GM19099 (cell line): ENCODE measurements around the gene LRRC27.

Source experiments
- POLR2A ChIP-seq: IDR thresholded peaks from 3 replicates; pipeline ENCODE4 v1.6.1; 2011; ENCODE audit warnings: low read depth; ENCODE audit not compliant: insufficient read length; ENCODE audit errors: extremely low read depth

LRRC27 gene

DNA sequence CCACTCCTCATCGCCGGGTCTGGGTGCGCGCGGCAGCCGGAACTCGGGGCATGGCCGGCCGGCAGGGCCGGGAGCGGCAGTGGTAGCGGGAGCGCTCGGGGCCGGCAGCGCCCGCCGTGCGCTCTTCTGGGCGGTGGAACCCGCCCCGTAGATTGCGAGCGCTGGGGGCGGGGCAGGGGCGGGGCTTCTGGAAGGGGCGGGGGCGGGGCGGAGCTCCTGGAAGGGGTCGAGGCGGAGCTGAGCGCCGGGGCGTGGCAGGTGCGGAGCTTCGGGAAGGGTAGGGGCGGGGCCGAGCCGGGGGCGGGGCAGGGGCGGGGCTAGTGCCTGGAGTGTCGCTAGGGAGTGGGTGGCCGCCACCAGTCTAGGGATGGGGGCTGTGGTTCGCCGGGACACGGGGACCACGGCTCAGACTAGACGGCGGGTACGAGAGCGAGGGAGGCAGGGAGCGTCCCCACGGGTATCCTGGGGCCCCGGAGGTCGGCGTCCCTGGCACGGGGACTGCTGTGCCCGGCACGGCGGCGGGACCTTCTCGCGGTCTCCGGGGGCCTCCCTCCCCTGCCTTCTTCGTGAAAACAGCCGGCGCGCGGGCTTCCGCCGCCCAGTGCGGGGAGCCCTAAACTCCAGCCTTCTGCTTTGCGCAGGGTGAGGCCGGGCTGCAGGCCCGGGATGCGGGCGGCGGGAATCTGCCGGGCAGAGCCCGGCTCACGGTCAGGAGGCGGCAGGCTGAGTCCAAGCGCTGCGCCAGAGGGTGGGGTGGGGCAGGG is 24.0 kb upstream of the LRRC27 start, which contains the start of gene STK32C:
Gene STK32C (minus strand): TSS at position 128 of the 764 bp plus-strand sequence. CDS start 117 bp downstream, at position 11.
- TF ChIP-seq POLR2A, result peak; percentile 6

DNA sequence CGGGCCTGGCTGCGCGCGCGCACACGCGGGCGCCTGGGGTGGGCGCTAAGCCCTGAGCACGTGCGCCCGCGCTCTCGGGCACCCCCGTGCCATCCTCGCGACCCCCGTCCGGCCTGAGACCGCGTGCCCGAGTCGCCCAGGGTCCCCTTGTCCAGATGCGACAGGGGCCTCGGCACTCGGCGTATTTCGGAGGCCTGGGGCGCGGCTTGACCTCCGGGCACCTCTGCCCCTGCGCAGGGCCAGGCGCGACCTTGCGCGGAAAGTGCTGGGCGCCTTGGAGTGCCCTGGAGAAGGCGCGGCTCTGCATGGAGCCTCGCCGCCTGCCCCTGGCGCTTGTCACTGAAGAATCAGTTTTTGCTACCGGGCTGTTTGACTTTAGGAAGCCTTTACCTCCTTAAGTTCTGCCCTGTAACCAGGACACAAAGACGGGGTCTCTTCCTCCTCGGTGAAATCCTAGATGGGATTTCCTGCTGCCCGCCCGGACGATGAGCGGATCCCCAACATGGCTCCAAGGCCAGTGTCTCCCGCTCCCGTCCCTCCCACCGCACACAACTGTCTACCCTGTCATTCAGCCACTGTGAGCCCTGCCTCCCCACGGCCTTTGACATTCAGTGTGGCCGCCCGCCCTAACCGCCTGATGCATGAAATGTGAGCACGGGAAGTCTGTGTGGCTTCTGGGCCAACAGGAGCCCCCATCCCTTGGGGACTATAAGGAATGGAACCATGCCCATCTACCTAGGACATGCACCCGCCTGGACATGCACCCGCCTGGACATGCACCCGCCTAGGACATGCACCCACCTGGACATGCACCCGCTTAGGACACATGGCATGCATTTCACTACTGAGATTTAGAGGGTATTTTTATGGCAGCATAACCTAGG is 23.2 kb upstream of the LRRC27 start:
- no peak for TF ChIP-seq POLR2A

DNA sequence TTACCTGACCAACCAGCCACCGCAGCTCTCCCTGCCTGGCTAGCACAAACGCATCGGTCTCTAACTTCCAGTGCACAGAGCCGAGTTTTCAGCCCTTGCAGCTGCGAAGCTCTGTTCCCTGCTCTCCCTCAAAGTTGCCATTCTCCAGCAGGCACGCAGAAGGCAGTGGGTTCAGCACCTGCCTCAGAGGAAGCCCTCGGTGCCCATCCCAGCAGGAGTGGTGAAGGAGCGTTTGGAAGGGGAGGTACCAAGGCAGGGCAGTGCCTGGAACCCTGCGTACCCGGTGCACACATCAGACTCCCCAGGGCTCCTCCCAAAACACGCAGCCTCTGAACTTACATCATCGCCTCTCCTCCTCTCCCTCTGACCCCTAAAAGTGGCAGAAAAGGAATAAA is 22.5 kb upstream of the LRRC27 start:
- no peak for TF ChIP-seq POLR2A

DNA sequence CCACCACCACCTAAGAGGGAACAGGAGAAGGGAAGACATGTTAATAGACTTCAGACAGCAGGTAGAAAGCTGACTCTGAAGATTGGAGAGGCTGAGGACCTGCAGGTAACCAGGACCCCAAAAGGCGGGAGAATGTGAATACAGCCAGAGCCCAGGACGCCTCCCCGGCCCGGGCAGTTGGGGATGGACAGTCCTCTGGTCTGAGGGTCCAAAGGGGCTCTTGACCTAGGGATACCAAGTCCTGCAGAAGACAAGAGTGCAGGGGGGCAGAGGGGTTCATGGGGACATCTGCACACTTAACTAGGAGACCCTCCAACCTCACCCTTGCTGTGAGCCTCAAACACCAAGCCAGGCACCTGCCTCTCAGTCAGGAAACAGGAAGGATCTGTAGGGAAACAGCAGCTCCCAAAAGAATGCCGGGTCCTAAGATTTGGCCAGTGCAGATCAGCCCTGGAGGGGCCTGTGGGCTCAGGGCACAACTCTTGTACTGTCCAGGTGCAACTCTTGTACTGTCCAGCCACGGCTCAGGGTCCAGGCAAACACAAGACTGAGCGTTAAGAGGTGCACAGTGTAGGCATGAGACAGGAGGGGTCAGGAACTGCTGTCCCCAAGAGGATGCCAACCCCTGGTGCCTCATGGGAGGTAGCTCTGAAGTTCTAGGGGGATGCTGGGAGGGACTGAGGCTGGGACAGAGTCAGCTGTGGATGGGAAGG is 22.0 kb upstream of the LRRC27 start:
- no peak for TF ChIP-seq POLR2A

DNA sequence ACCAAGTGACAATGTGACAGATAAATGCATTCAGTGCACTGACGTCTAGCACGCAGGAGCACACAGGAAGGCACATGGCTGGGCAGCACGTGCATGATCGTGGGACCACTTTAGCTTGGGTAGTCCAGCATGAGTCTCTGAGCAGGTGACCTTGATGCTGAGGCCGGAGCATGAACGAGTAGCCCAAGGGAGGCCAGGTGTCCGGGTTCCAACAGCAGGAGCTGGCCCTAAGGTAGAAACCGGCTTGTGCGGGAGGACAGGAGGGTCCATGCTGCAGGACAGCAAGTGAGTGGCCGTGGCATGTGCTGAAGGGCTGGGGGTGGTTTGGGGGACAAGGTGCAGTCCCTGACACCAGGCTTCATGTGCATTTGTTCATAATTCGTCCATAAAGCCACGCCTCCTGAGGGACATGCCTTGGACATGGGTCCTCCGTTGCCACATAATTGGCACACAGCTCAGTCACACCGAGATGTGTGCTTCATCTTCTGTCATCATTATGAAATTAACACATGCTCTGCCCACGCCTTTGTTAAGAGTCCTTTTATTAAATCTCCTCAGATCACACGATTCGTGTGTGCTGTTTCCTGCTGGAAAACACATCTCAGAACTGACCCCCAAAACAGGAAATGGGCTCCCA is 21.2 kb upstream of the LRRC27 start:
- TF ChIP-seq POLR2A, result no peak

DNA sequence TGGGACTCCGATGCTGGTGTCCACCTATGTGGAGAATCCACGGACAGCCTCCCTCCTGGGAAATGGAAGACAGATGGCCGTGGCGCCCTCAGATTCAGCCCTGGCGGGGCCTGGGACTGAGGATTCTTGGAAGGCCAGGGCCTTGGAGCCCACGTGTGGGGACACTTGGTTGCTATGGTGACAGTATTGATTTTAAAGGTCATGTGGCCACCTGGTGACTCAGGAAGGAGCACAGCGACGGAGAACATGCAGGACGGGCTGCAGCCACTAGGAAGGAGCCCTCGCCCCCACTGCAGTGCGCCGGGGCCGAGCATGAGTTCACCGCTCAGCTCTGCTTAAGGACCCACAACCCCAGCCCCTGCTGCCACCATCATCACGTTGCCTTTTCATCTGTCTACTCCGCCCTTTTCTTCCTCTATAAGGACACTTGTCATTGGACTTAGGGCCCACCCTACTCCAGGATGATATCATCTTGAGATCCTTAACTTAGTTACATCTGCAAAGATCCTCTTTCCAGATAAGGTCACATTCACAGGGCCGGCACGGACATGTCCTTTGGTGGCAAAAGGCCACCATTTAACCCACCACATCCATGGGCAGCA is 20.6 kb upstream of the LRRC27 start:
- TF ChIP-seq POLR2A, result no peak

DNA sequence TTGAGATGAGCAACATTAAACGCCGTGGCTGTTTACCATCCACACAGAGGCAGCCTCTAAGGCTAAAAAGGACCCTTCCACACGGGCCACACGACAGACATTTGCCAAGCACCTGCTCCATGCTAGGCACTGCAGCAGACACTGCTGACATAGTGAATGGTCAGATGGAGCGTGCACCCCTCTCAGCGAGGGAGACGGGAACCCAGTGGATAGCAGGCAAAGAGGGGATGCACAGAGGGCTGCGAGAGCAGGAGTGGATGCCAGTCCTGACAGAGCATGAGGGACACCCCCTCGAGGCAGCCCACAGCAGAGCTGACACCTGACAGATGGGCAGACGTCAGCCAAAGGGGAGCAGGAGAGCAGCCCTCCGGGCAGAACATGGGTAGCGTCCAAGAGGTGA is 18.7 kb upstream of the LRRC27 start:
- TF ChIP-seq POLR2A, result no peak

DNA sequence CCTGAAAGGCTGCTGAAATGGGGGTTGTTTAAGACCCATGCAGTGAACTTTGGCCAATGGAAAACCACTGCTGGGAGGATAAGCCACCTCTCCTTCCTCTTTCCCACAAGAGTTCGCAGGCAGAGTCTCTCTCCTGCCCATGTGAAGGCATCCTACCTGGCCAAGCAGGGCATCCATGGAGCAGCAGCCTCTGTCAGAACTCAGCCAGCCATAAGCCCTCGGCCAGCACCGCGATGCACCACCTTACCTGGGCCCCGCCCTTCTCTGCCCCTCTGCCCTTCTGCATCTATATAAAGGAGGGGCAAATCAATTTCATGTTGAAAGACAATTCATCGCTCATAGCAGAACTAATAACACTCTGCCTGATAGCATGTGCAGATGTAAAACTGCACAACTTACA is 18.1 kb upstream of the LRRC27 start:
- no peak for TF ChIP-seq POLR2A

DNA sequence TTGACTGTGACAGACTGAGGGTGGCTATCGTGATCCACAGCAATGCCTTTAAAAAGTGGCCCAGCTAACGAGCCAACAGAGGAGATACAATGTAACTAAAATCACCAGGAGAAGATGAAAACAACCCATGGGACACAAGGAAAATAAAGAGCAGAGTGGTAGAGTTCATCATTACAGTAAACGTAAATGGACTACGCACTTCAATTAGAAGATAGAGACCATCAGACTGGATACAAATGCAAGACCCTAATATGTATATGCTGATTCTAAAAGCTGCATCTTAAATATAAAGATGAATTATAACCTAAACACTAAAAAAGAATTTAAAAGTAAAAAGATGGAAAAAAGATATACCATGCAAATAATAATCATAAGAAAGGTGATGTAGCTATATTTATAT is 17.7 kb upstream of the LRRC27 start:
- no peak for TF ChIP-seq POLR2A

DNA sequence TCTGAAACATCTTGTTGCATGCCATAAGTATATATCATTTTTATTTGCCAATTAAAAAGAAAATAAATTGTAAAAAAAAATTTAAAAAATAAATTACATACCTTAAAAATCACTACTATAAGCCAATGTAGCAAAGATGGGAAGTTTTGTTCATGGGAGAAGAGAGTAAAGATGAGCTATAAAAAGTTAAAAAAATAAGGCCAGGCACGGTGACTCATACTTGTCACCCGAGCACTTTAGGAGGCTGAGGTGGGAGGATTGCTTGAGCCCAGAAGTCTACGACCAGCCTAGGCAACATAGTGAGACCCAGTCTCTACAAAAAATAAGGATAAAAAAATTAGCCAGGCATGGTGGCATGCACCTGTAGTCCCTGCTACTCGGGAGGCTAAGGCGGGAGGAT is 15.9 kb upstream of the LRRC27 start:
- TF ChIP-seq POLR2A, result no peak

DNA sequence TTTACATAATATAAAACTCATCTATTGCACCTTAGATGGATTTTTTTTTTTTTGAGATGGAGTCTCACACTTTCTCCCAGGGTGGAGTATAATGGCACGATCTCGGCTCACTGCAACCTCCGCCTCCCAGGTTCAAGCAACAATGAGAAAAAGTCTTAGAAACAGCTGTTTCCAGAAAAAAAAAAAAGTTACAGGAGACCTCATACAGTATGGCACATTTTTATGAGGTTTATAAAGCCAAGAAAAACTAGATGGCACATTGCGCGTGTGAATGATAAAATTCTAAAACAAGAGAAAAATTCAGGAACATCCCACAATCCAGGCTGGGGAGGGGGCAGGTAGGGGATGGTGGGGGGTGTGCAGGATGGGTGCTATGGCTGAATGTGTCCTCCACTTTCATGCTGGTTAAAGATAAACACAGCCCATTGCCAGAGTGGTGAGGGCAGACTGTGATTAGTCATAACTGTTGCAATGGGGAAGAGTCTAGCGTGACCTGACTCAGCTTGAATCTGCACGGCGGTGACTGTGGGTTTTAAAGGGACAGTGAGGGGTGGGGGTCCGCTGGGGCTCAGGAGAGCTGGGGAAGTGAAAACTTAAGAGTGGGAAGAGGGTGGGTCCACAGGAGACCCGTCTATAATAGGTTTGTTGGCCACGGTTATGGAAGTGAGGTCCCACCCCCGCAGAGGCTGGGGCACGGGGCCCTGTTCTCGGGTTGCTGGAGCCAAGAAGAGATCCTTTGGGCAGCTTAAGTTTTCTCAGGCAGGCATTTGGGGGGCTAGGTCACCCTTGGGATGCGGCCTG is 11.9 kb upstream of the LRRC27 start:
- TF ChIP-seq POLR2A, result no peak

DNA sequence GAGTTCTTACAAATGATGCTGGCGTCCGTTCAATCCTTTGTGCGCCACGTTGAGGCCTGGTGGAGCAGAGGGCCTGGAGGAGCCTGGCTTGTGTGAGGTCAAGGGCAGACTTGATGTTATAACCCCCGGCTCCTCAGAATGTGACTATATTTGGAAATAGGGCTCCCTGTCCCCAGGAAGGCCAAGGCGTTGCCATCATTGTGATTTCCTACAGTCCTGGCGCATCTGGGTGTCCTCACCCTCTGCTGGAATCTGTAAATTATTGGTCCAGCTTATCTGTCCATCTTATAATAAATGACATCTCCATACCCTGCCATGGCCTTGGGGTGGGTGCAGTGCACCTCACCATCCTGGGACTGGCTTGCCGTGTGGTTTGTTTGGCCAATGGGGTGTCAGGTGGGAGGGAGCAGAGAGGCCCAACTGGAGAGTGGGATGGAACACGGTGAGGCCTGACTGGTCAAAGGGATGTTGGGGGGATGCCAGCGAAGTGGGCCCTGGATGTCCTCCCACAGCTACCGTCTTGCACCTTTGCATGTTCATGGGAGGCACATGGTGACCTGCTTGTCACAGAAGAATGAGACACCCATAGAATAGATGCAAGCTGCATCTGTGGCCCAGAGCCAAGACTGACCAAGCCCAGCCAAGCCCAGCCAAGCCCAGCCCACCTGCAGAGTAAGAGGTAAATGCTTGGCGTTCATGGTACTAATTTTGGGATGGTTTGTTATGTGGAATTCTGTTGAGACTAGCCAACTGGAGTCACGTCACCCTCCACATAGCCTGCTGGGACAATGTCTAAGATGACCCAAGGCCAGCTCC is 11.1 kb upstream of the LRRC27 start:
- TF ChIP-seq POLR2A, result no peak

DNA sequence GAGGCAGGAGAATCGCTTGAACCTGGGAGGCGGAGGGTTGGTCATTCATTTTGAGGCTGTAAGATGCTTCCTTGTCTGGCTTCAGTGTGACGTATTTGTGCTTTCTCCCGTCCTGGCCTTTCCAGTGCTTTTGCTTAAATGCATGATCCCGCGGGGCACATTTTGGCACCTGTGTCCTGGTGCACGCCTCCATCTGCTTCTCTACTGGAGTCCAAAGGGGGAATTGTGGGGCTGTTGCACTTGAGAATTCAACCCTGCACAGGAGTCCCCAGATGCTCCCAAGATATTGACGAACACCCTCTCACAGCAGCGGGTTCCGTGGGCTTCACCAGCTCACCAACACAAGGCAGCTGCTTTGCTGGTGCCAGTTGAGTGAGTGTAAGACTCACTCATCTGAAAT is 10.3 kb upstream of the LRRC27 start:
- no peak for TF ChIP-seq POLR2A
